Panc1 (cell line): ENCODE data around the gene OGFRL1.

ENCODE experiments used
- CTCF ChIP-seq: fragments of 450-650 bp; IDR thresholded peaks from 2 replicates; pipeline ENCODE4 v1.5.1; 2017; ENCODE audit warnings: mild to moderate bottlenecking
- POLR2AphosphoS5 ChIP-seq: IDR thresholded peaks from 2 replicates; pipeline ENCODE4 v1.6.1; 2012; ENCODE audit warnings: mild to moderate bottlenecking, low read depth, low read length, moderate library complexity
- SIN3A ChIP-seq: IDR thresholded peaks from 2 replicates; pipeline ENCODE4 v1.6.1; 2012; ENCODE audit warnings: low read depth, mild to moderate bottlenecking, low read length, moderate library complexity, borderline replicate concordance; ENCODE audit not compliant: insufficient read depth
- TCF7L2 ChIP-seq: IDR thresholded peaks from 2 replicates; pipeline ENCODE4 v1.6.1; 2011; ENCODE audit warnings: mild to moderate bottlenecking, low read depth, low read length, inconsistent platforms
- TF ChIP-seq, protein P1 (sequence below), 2 experiments: IDR thresholded peaks; 2 replicates each; pipeline ENCODE4 v1.6.1; 2011 to 2012; ENCODE audit warnings: low read depth in 2 of 2, control low read depth in 1 of 2, low read length in 1 of 2, mild to moderate bottlenecking in 1 of 2, moderate library complexity in 1 of 2; ENCODE audit not compliant: insufficient read depth in 1 of 2

DNA sequence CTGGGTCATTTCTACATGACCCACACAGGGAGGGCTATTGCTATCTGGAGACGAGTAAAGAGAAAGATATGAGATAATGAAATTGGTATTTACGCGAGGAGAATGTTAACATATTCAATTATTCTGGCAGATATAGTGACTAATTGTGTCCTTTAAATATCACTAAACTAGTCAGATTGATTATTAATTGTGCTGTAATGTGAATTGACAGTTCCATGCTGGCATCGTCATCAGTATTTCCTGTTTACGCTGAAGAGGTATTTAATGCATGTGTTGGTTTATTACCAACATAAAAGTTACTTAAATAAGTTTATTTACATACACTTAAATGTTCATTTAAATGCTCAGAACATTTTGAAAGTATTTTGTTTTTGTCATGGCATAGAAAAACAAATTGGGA, 35.7 kb upstream of the OGFRL1 start:
- TF ChIP-seq SIN3A (no peak), CTCF (no peak), POLR2AphosphoS5 (no peak), TCF7L2 (no peak)
- TF ChIP-seq, protein P1, sequence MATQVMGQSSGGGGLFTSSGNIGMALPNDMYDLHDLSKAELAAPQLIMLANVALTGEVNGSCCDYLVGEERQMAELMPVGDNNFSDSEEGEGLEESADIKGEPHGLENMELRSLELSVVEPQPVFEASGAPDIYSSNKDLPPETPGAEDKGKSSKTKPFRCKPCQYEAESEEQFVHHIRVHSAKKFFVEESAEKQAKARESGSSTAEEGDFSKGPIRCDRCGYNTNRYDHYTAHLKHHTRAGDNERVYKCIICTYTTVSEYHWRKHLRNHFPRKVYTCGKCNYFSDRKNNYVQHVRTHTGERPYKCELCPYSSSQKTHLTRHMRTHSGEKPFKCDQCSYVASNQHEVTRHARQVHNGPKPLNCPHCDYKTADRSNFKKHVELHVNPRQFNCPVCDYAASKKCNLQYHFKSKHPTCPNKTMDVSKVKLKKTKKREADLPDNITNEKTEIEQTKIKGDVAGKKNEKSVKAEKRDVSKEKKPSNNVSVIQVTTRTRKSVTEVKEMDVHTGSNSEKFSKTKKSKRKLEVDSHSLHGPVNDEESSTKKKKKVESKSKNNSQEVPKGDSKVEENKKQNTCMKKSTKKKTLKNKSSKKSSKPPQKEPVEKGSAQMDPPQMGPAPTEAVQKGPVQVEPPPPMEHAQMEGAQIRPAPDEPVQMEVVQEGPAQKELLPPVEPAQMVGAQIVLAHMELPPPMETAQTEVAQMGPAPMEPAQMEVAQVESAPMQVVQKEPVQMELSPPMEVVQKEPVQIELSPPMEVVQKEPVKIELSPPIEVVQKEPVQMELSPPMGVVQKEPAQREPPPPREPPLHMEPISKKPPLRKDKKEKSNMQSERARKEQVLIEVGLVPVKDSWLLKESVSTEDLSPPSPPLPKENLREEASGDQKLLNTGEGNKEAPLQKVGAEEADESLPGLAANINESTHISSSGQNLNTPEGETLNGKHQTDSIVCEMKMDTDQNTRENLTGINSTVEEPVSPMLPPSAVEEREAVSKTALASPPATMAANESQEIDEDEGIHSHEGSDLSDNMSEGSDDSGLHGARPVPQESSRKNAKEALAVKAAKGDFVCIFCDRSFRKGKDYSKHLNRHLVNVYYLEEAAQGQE (IDR thresholded peaks at IDR 0.05; ENCODE audit: insufficient read depth in 1 of 2, low read depth in 2 of 2, low read length in 1 of 2): no peak
